Heart left ventricle (tissue), 16 donors: ENCODE measurements around the gene CCL8. TPM values are rescaled to one million over a fixed set of nuclear protein-coding genes. Genes with fewer than 3 reads are reported as not detected.

Experiments
- ATAC-seq, 4 donors: fragments of 200-7000 bp; cut with Tn5 transposase; one replicate each; pipeline ENCODE4 v1.9.1; 2020 to 2022; ENCODE audit warnings: moderate library complexity in 4 of 4, mild to moderate bottlenecking in 3 of 4, moderate number of reproducible peaks in 1 of 4
- DNase-seq, 5 donors: peaks; one replicate each; pipeline ENCODE4 v3.0.0-alpha.2; 2020
- H3K27ac ChIP-seq, 12 donors: fragments of 200-600 bp; sonication (generic) in 4 of 12; one replicate each; pipeline versions ENCODE4 v1.5.0 to v1.8.0; 2016 to 2022; ENCODE audit warnings: mild to moderate bottlenecking in 2 of 12
- H3K27me3 ChIP-seq, 9 donors: fragments of 200-600 bp; sonication (generic) in 2 of 9; one replicate each; pipeline versions ENCODE4 v1.5.1 to v1.8.0; 2016 to 2022; ENCODE audit warnings: mild to moderate bottlenecking in 3 of 9
- H3K36me3 ChIP-seq, 9 donors: fragments of 200-600 bp; sonication (generic) in 2 of 9; one replicate each; pipeline versions ENCODE4 v1.5.0 to v1.8.0; 2018 to 2022; ENCODE audit warnings: mild to moderate bottlenecking in 2 of 9
- H3K4me1 ChIP-seq, 12 donors: fragments of 200-600 bp; sonication (generic) in 4 of 12; one replicate each; pipeline versions ENCODE4 v1.5.0 to v1.8.0; 2016 to 2022; ENCODE audit warnings: mild to moderate bottlenecking in 3 of 12
- H3K4me3 ChIP-seq, 12 donors: fragments of 200-600 bp; sonication (generic) in 4 of 12; one replicate each; pipeline versions ENCODE4 v1.5.0 to v1.8.0; 2017 to 2022; ENCODE audit warnings: mild to moderate bottlenecking in 9 of 12, moderate library complexity in 4 of 12
- H3K9me3 ChIP-seq, 12 donors: fragments of 200-600 bp; sonication (generic) in 4 of 12; one replicate each; pipeline versions ENCODE4 v1.5.0 to v1.8.0; 2016 to 2022; ENCODE audit warnings: mild to moderate bottlenecking in 1 of 12
- CTCF ChIP-seq, 12 donors: fragments of 200-600 bp; sonication (generic) in 4 of 12; IDR thresholded peaks; one replicate each; pipeline versions ENCODE4 v1.5.0 to v1.8.0; 2018 to 2022; ENCODE audit warnings: antibody characterized with exemption in 12 of 12, mild to moderate bottlenecking in 5 of 12
- POLR2A ChIP-seq, 2 donors: fragments of 450-650 bp; IDR thresholded peaks; one replicate each; pipeline ENCODE4 v1.6.1; 2017; ENCODE audit warnings: antibody characterized with exemption in 2 of 2, mild to moderate bottlenecking in 2 of 2, moderate library complexity in 2 of 2
- whole genome bisulfite sequencing, 4 donors: extraction: QIAGEN DNeasy Blood & Tissue Kit in 2 of 4; methylation state at CpG; one replicate each; pipeline versions ENCODE4 v1.1.5 to v1.1.7; 2013 to 2018; 5-methylcytosine and 5-hydroxymethylcytosine counted together
- intact Hi-C, 10 donors: fragments of 100-400 bp; cut with DNase I; formaldehyde crosslinking; loops; one replicate each; pipeline versions ENCODE4 v1.11.1 to v1.14.2; 2022
- polyA plus RNA-seq, 2 donors: library from polyadenylated mRNA; stranded (reverse); fragments of 200-250 nt; gene quantifications; one replicate each; pipeline ENCODE4 v1.2.3, GENCODE V29; 2013
- total RNA-seq, 9 donors: library from RNA; depleted of rRNA in 2 of 9; stranded (reverse); fragments of >200 nt in 2 of 9; fragmentation: NEBNext Ultra II Directional in 3 of 9; extraction: Animal tissue kit (Norgen Biotek cat#: 25700) in 3 of 9; gene quantifications; one replicate each; pipeline versions ENCODE4 v1.1.0 to v1.2.4, GENCODE V29; 2016 to 2023
- donor health status: ischemic (EF 13 %, LVEDD 7.1; RV severe dilation, severe dysfunction).
- donor health status: healthy with polysubstance abuse.
- donor health status: DM: no; HTN: yes; CAD: no.
- donor health status: DM: no; HTN: no; CAD: no.
- donor health status: ischemic (EF 25% LVEDD 6.9; RV normal size, moderate dysfunction).
- donor health status: ischemic (EF 25% LVEDD 5.7; RV mildly dilated, moderate dysfunction).
- donor health status: healthy.
- donor health status: DM: yes; HTN: yes; CAD: no.
- donor health status: ischemic (EF 35%, LVEDD 5.7; RV mildly dilated, moderate dysfunction).
- donor health status: nonischemic (EF 11% LVEDD 7.7; RV severe dilation, severe dysfunction).
- donor health status: DM: yes; HTN: yes; CAD: no.
- donor health status: PGD.
- donor health status: ischemic (EF 29% LVEDD 5.4; RV normal size, mild dysfunction).
- donor health status: nonischemic (EF 23%, LVEDD 6.1; RV moderate dilation, normal function).

CCL8 gene
- total and polyA plus RNA-seq, 11 donors = 0.15 to 44.3 (median 2.0) TPM; not detected in 5

GRCh38 chr17:34311291-34311690 is 7.9 kb upstream of the CCL8 start:
- no peak overlapping the region for H3K4me3 ChIP-seq
- intact Hi-C loops = no loop called here
- peaks cover 0 to 67% (median 30%) of the 10 kb centered on the region in 12 donors for H3K4me1 ChIP-seq
- DNase-seq (no peak), ATAC-seq (no peak)
- H3K27me3 ChIP-seq = no peaks in the 10 kb centered on the region
- no peaks in the 10 kb centered on the region for H3K36me3 ChIP-seq
- WGBS, 4 donors = 79 to 89% (median 87%) methylated on average over 7 of the region's 7 CpGs
- TF ChIP-seq POLR2A (IDR thresholded peaks at IDR 0.05) (no peak), CTCF (IDR thresholded peaks at IDR 0.05) (no peak)
- H3K27ac ChIP-seq = peak overlapping the region in 2 of 12 donors; percentile 26 to 37
- H3K9me3 ChIP-seq = no peaks in the 10 kb centered on the region

- intact Hi-C loops = no loop called here
- no peak overlapping the region for H3K4me3 ChIP-seq
- H3K9me3 ChIP-seq = no peaks in the 10 kb centered on the region
- H3K36me3 ChIP-seq = no peaks in the 10 kb centered on the region
- H3K27me3 ChIP-seq = no peaks in the 10 kb centered on the region
- peak overlapping the region in 9 of 12 donors; percentile 35 to 86 (median 51) for H3K27ac ChIP-seq
- DNase-seq = no peak
- H3K4me1 ChIP-seq = peaks cover 0 to 59% (median 23%) of the 10 kb centered on the region in 12 donors
- no peak for TF ChIP-seq CTCF (IDR thresholded peaks at IDR 0.05)
- TF ChIP-seq POLR2A (IDR thresholded peaks at IDR 0.05) = no peak
- peak; percentile 37 to 88 (median 75) for ATAC-seq
- 51 to 60% (median 52%) methylated on average over 5 of the region's 5 CpGs for WGBS, 4 donors
Observed at GRCh38 chr17:34312080-34312479, 7.2 kb upstream of the CCL8 start.

GRCh38 chr17:34313164-34313563 is 6.1 kb upstream of the CCL8 start:
- 82 to 87% (median 85%) methylated on average over 4 of the region's 4 CpGs for WGBS, 4 donors
- ATAC-seq = peak in 3 of 4 donors; percentile 62 to 87 (median 65)
- Histone ChIP-seq H3K4me3 (no peak overlapping the region), H3K4me1 (peaks cover 0 to 53% (median 16%) of the 10 kb centered on the region in 12 donors), H3K9me3 (no peaks in the 10 kb centered on the region), H3K27ac (peak overlapping the region in 11 of 12 donors; percentile 4 to 86 (median 51)), H3K27me3 (no peaks in the 10 kb centered on the region), H3K36me3 (no peaks in the 10 kb centered on the region)
- intact Hi-C loops = no loop called here
- no peak for DNase-seq
- TF ChIP-seq CTCF (IDR thresholded peaks at IDR 0.05) (no peak), POLR2A (IDR thresholded peaks at IDR 0.05) (no peak)

GRCh38 chr17:34314279-34314678 is 5.0 kb upstream of the CCL8 start:
- peak in 3 of 4 donors; percentile 40 to 55 (median 52) for ATAC-seq
- Histone ChIP-seq H3K27ac (peak overlapping the region in 11 of 12 donors; percentile 27 to 86 (median 60)), H3K9me3 (no peaks in the 10 kb centered on the region), H3K27me3 (no peaks in the 10 kb centered on the region), H3K4me3 (no peak overlapping the region), H3K36me3 (no peaks in the 10 kb centered on the region), H3K4me1 (peaks cover 0 to 53% (median 18%) of the 10 kb centered on the region in 12 donors)
- intact Hi-C loops = no loop called here
- DNase-seq = peak in 3 of 5 donors; percentile 28 to 41 (median 30)
- WGBS, 4 donors = 36 to 50% (median 42%) methylated on average over 4 of the region's 4 CpGs
- TF ChIP-seq POLR2A (IDR thresholded peaks at IDR 0.05) (no peak), CTCF (IDR thresholded peaks at IDR 0.05) (no peak)
